GM12892 (cell line): ENCODE measurements around the gene RNF135.

Experiments
- POLR2A ChIP-seq: IDR thresholded peaks from 2 replicates; pipeline ENCODE4 v1.6.1; 2011; ENCODE audit warnings: low read depth, low read length, control low read depth
- POLR2AphosphoS5 ChIP-seq: IDR thresholded peaks from 2 replicates; pipeline ENCODE4 v1.6.1; 2011; ENCODE audit warnings: low read depth, low read length, control low read depth

DNA sequence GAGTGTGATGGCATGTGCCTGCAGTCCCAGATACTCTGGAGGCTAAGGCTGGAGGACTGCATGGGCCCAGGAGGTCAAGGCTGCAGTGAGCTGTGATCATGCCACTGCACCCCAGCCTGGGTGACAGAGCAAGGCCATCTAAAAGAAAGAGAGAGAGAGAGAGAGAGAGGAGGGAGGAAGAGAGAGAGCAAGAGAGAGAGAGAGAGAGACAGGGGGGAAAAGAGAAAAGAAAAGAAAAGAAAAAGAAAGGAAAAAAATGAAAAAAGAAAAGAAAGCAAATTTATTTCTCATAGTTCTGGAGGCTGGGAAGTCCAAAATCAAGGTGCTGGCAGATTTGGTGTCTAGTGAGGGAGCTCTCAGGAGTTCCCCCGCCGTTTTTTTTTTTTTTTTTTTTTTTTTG is 33.3 kb downstream of the RNF135 start:
- no peak for TF ChIP-seq POLR2A
- no peak for TF ChIP-seq POLR2AphosphoS5
